Activated CD8-positive, alpha-beta memory T cell treated with anti-CD3 and anti-CD28 coated beads, Interleukin-2, amount 50 U/mL, for 4 hours (primary cell): ENCODE data around the gene PKP1.
"Not testable (repeated sequence)": the region's sequence is repeated elsewhere in the genome, so short reads cannot be mapped to it uniquely, and the experiment has no call there.

ENCODE experiments used
- DNase-seq: peaks from one replicate; pipeline ENCODE4 v3.0.0-alpha.2; 2020

The PKP1 gene

GRCh38 chr1:201282931-201283829 lies at the start of gene PKP1:
TSS of gene PKP1 (plus strand) at chr1:201283506. CDS start at chr1:201283703, 197 bp downstream.
- DNase-seq, result no peak

GRCh38 chr1:201239646-201240045 lies 43.7 kb upstream of the PKP1 start:
- not testable (repeated sequence) for DNase-seq

- no peak for DNase-seq
Measured at GRCh38 chr1:201240171-201240570, 43.1 kb upstream of the PKP1 start.

GRCh38 chr1:201241736-201242135 lies 41.6 kb upstream of the PKP1 start:
- DNase-seq, result no peak

- DNase-seq, result no peak
Measured at GRCh38 chr1:201245082-201245481, 38.2 kb upstream of the PKP1 start.

GRCh38 chr1:201248721-201249559 lies 34.4 kb upstream of the PKP1 start:
- no peak for DNase-seq

GRCh38 chr1:201250326-201251011 lies 32.8 kb upstream of the PKP1 start:
- no peak for DNase-seq

GRCh38 chr1:201251411-201251810 lies 31.9 kb upstream of the PKP1 start:
- DNase-seq, result no peak

- DNase-seq, result no peak
Measured at GRCh38 chr1:201251851-201252430, 31.4 kb upstream of the PKP1 start.

GRCh38 chr1:201252944-201253371 lies 30.3 kb upstream of the PKP1 start:
- DNase-seq, result no peak

- no peak for DNase-seq
Measured at GRCh38 chr1:201253411-201253810, 29.9 kb upstream of the PKP1 start.

- no peak for DNase-seq
Measured at GRCh38 chr1:201253906-201254624, 29.2 kb upstream of the PKP1 start.

- DNase-seq, result peak; percentile 66
Measured at GRCh38 chr1:201254625-201255478, 28.5 kb upstream of the PKP1 start.

GRCh38 chr1:201255479-201256362 lies 27.6 kb upstream of the PKP1 start:
- no peak for DNase-seq

GRCh38 chr1:201258132-201258531 lies 25.2 kb upstream of the PKP1 start:
- not testable (repeated sequence) for DNase-seq

GRCh38 chr1:201258763-201259230 lies 24.5 kb upstream of the PKP1 start:
- DNase-seq, result no peak

GRCh38 chr1:201259476-201260235 lies 23.6 kb upstream of the PKP1 start:
- no peak for DNase-seq

GRCh38 chr1:201260236-201260590 lies 23.1 kb upstream of the PKP1 start:
- no peak for DNase-seq

GRCh38 chr1:201260648-201261311 lies 22.5 kb upstream of the PKP1 start:
- DNase-seq, result no peak
